Endothelial cell of umbilical vein (primary cell): Measurements from ENCODE around the gene SOD3. TPM values are rescaled to one million over a fixed set of nuclear protein-coding genes. Genes with fewer than 3 reads are reported as not detected.

Experiments used
- BruUV-seq: library from RNA; stranded (reverse); fragments of 400-500 nt; replicated peaks from 2 replicates; lab custom pipeline; 2021; lab: Mats Ljungman, UMichigan
- CTCF ChIA-PET: fragments of 300-600, 350-600 bp; sonication (Branson Sonifier 250); formaldehyde crosslinking; loops from one replicate; lab custom pipeline; 2021; ENCODE audit warnings: antibody characterized with exemption, inconsistent platforms; lab: Charles Lee
- POLR2A ChIA-PET: fragments of 300-600, 350-600 bp; sonication (Branson Sonifier 250); formaldehyde crosslinking; loops from one replicate; lab custom pipeline; 2021; ENCODE audit warnings: antibody characterized with exemption, inconsistent platforms; lab: Charles Lee
- DNase-seq: peaks from one replicate; pipeline ENCODE4 v3.0.0-alpha.2; 2011; ENCODE audit warnings: low read depth, low spot score
- FAIRE-seq: peaks from 2 replicates; lab custom pipeline; 2011; peaks lifted over from hg19 to GRCh38; lab: Jason Lieb, UNC
- H2AFZ ChIP-seq: 2 replicates; pipeline ENCODE4 v1.6.0; 2012; ENCODE audit warnings: low read depth, low read length, control low read depth, inconsistent platforms
- H3K27ac ChIP-seq: 2 replicates; pipeline ENCODE4 v1.5.1; 2011; ENCODE audit warnings: low read depth, mild to moderate bottlenecking, control low read depth, low read length, moderate library complexity; ENCODE audit not compliant: insufficient read depth
- H3K27me3 ChIP-seq, 2 experiments: 2 replicates each; pipeline versions ENCODE4 v1.6.0 to v1.6.1; 2011; ENCODE audit warnings: low read length in 2 of 2, mixed read lengths in 1 of 2; ENCODE audit not compliant: control insufficient read depth in 2 of 2, insufficient read depth in 2 of 2
- H3K36me3 ChIP-seq, 2 experiments: 2 replicates in 1 of 2; 3 replicates in 1 of 2; pipeline ENCODE4 v1.5.1; 2011; ENCODE audit warnings: low read length in 2 of 2, mild to moderate bottlenecking in 1 of 2, moderate library complexity in 1 of 2; ENCODE audit not compliant: control insufficient read depth in 2 of 2, insufficient read depth in 2 of 2; ENCODE audit errors: extremely low read depth in 1 of 2
- H3K4me1 ChIP-seq: 3 replicates; pipeline ENCODE4 v1.5.1; 2011; ENCODE audit warnings: mild to moderate bottlenecking, low read length; ENCODE audit not compliant: control insufficient read depth, insufficient read depth; ENCODE audit errors: extremely low read depth
- H3K4me2 ChIP-seq: 2 replicates; pipeline ENCODE4 v1.6.1; 2011; ENCODE audit warnings: low read length, control low read depth, mixed read lengths; ENCODE audit not compliant: insufficient read depth
- H3K4me3 ChIP-seq, 3 experiments: fragments of 200-600 bp in 1 of 3; sonication (generic), shearing (Covaris generic) in 1 of 3; replicated peaks in 1 of 3; 2 replicates each; pipeline ENCODE4 v1.5.1; 2011 to 2016; ENCODE audit warnings: control low read depth in 3 of 3, low read length in 3 of 3, mild to moderate bottlenecking in 2 of 3, inconsistent platforms in 1 of 3, low read depth in 1 of 3, moderate library complexity in 1 of 3; ENCODE audit not compliant: insufficient read depth in 1 of 3
- H3K79me2 ChIP-seq: 2 replicates; pipeline ENCODE4 v1.6.0; 2012; ENCODE audit warnings: low read length, inconsistent platforms; ENCODE audit not compliant: control insufficient read depth, insufficient read depth
- H3K9ac ChIP-seq: replicated peaks from 2 replicates; pipeline ENCODE3; 2011; ENCODE audit warnings: low read length, control low read depth; ENCODE audit not compliant: insufficient read depth; ENCODE audit errors: extremely low read depth
- H3K9me1 ChIP-seq: replicated peaks from 3 replicates; pipeline ENCODE4 v1.6.0; 2011; ENCODE audit warnings: mild to moderate bottlenecking, low read length; ENCODE audit not compliant: control insufficient read depth, insufficient read depth; ENCODE audit errors: extremely low read depth
- H3K9me3 ChIP-seq: replicated peaks from 2 replicates; pipeline ENCODE4 v1.5.1; 2012; ENCODE audit warnings: low read length, inconsistent platforms; ENCODE audit not compliant: control insufficient read depth, insufficient read depth
- H4K20me1 ChIP-seq: replicated peaks from 2 replicates; pipeline ENCODE3; 2011; ENCODE audit warnings: mild to moderate bottlenecking, low read length; ENCODE audit not compliant: control insufficient read depth, insufficient read depth; ENCODE audit errors: extremely low read depth
- EZH2 ChIP-seq: IDR thresholded peaks from 2 replicates; pipeline ENCODE4 v1.6.1; 2012; ENCODE audit warnings: borderline replicate concordance, low read depth, mild to moderate bottlenecking, moderate library complexity, low read length, inconsistent platforms; ENCODE audit not compliant: severe bottlenecking
- FOS ChIP-seq: IDR thresholded peaks from 2 replicates; pipeline ENCODE4 v1.6.1; 2011; ENCODE audit warnings: mild to moderate bottlenecking, low read length, moderate library complexity, borderline replicate concordance; ENCODE audit not compliant: insufficient read depth
- GATA2 ChIP-seq: IDR thresholded peaks from 2 replicates; pipeline ENCODE4 v1.7.0; 2011; ENCODE audit warnings: low read depth, mild to moderate bottlenecking, moderate library complexity, mixed read lengths, low read length; ENCODE audit not compliant: insufficient read length, insufficient read depth
- JUN ChIP-seq: IDR thresholded peaks from 2 replicates; pipeline ENCODE4 v1.6.1; 2011; ENCODE audit warnings: borderline replicate concordance, low read depth; ENCODE audit not compliant: insufficient read length, insufficient read depth
- MAX ChIP-seq: IDR thresholded peaks from 2 replicates; pipeline ENCODE4 v1.6.1; 2011; ENCODE audit not compliant: insufficient read depth, insufficient read length
- MYC ChIP-seq: IDR thresholded peaks from one replicate; pipeline ENCODE4 v1.6.1; 2011; ENCODE audit warnings: mild to moderate bottlenecking, low read depth, low read length
- POLR2A ChIP-seq: IDR thresholded peaks from 2 replicates; pipeline ENCODE4 v1.6.1; 2012; ENCODE audit warnings: low read depth, mild to moderate bottlenecking, control low read depth, low read length
- POLR2AphosphoS5 ChIP-seq: IDR thresholded peaks from 2 replicates; pipeline ENCODE4 v1.6.1; 2012; ENCODE audit warnings: low read depth, mild to moderate bottlenecking, control low read depth, low read length, moderate library complexity; ENCODE audit not compliant: insufficient read depth
- dilution Hi-C: fragments of 300-500 bp; cut with MboI; formaldehyde crosslinking; loops from one replicate; pipeline ENCODE4 v1.15.0; 2019; ENCODE audit warnings: low sequenced_read_pairs; ENCODE audit not compliant: extremely low pct_ligation_motif_present
- intact Hi-C: fragments of 100-400 bp; cut with micrococcal nuclease; formaldehyde crosslinking; loops from one replicate; pipeline ENCODE4 v1.10.0; 2022
- polyA plus RNA-seq, 4 experiments: library from polyadenylated mRNA; depleted of rRNA in 3 of 4; stranded (reverse) in 3 of 4; unstranded in 1 of 4; fragments of >200 nt; gene quantifications; 2 replicates each; pipeline versions ENCODE4 v1.2.1 to v1.2.3, GENCODE V29; 2011 to 2012; ENCODE audit warnings: missing spikeins in 1 of 4
- total RNA-seq: library from RNA; stranded (reverse); gene quantifications from 2 replicates; pipeline ENCODE4 v1.2.3, GENCODE V29; 2021
- TF ChIP-seq, protein P1 (sequence below), 2 donors: IDR thresholded peaks; 1 replicate in 1 of 2; 2 replicates in 1 of 2; pipeline ENCODE4 v1.5.1; 2011; ENCODE audit warnings: low read length in 2 of 2, mild to moderate bottlenecking in 2 of 2, moderate library complexity in 2 of 2, control low read depth in 1 of 2, inconsistent platforms in 1 of 2, low read depth in 1 of 2; ENCODE audit not compliant: insufficient read depth in 1 of 2; ENCODE audit errors: extremely low read depth in 1 of 2

SOD3 gene
- total and polyA plus RNA-seq, 2 donors (not counting 3 experiments of a cell fraction or from before 2014, with no cell fraction given) = not detected

- Histone ChIP-seq H2AFZ (no peak overlapping the region), H3K4me1 (no peaks in the 10 kb centered on the region), H3K27ac (no peak overlapping the region), H3K36me3 (no peaks in the 10 kb centered on the region), H3K4me3 (no peak overlapping the region), H3K9me3 (no peaks in the 10 kb centered on the region), H3K9ac (no peak overlapping the region), H3K9me1 (no peaks in the 10 kb centered on the region), H3K79me2 (no peaks in the 10 kb centered on the region), H3K4me2 (no peak overlapping the region), H3K27me3 (peaks cover 13 to 19% of the 10 kb centered on the region in 2 experiments), H4K20me1 (no peaks in the 10 kb centered on the region)
- DNase-seq = no peak
- BruUV-seq = no TSS peak
- no peak for FAIRE-seq
- CTCF ChIA-PET = interaction anchor here (1.7 to 2.0 kb wide), 2 partner anchors 11 to 15 kb away, joined by 3 to 6 read pairs; no protein-coding TSS in a partner anchor
- POLR2A ChIA-PET = no interaction called here
- intact Hi-C loops = no loop called here
- TF ChIP-seq, protein P1, sequence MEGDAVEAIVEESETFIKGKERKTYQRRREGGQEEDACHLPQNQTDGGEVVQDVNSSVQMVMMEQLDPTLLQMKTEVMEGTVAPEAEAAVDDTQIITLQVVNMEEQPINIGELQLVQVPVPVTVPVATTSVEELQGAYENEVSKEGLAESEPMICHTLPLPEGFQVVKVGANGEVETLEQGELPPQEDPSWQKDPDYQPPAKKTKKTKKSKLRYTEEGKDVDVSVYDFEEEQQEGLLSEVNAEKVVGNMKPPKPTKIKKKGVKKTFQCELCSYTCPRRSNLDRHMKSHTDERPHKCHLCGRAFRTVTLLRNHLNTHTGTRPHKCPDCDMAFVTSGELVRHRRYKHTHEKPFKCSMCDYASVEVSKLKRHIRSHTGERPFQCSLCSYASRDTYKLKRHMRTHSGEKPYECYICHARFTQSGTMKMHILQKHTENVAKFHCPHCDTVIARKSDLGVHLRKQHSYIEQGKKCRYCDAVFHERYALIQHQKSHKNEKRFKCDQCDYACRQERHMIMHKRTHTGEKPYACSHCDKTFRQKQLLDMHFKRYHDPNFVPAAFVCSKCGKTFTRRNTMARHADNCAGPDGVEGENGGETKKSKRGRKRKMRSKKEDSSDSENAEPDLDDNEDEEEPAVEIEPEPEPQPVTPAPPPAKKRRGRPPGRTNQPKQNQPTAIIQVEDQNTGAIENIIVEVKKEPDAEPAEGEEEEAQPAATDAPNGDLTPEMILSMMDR (IDR thresholded peaks at IDR 0.05; ENCODE audit: extremely low read depth in 1 of 2, insufficient read depth in 1 of 2, low read depth in 1 of 2, low read length in 2 of 2) = no peak
- no peak for TF ChIP-seq POLR2AphosphoS5
- no peak for TF ChIP-seq POLR2A
- no peak for TF ChIP-seq MYC
- TF ChIP-seq GATA2 = no peak
- no peak for TF ChIP-seq MAX
- no peak for TF ChIP-seq JUN
- no peak for TF ChIP-seq FOS
- TF ChIP-seq EZH2 = no peak
- dilution Hi-C loops = no loop called here
Observed at GRCh38 chr4:24792552-24792951, 2.8 kb upstream of the SOD3 start.
